SU-DHL-6 (cell line): Measurements from ENCODE around the gene RSU1.

Experiments used
- H2AFZ ChIP-seq: fragments of 200-600 bp; sonication (generic); 2 replicates; pipeline ENCODE4 v1.6.1; 2014; ENCODE audit warnings: low read depth, mild to moderate bottlenecking, moderate library complexity, mixed read lengths, antibody characterized with exemption, low read length; ENCODE audit not compliant: severe bottlenecking
- H3F3A ChIP-seq: fragments of 200-600 bp; shearing (Covaris generic); 2 replicates; pipeline ENCODE4 v1.6.0; 2016; ENCODE audit warnings: antibody characterized with exemption, mild to moderate bottlenecking; ENCODE audit not compliant: insufficient read depth
- H3K27ac ChIP-seq: fragments of 200-600 bp; sonication (generic); 2 replicates; pipeline ENCODE4 v1.5.1; 2016; ENCODE audit warnings: low read depth, mild to moderate bottlenecking, low read length, moderate library complexity, mixed read lengths
- H3K27me3 ChIP-seq: fragments of 200-600 bp; sonication (generic), shearing (Covaris generic); 2 replicates; pipeline ENCODE4 v1.6.0; 2014; ENCODE audit warnings: mild to moderate bottlenecking, low read length
- H3K36me3 ChIP-seq: fragments of 200-600 bp; sonication (generic); 2 replicates; pipeline ENCODE4 v1.6.1; 2014; ENCODE audit warnings: mild to moderate bottlenecking, low read length, mixed read lengths
- H3K4me2 ChIP-seq: fragments of 300-600, 200-600 bp; shearing (Covaris generic), sonication (generic); 2 replicates; pipeline ENCODE4 v1.6.0; 2014; ENCODE audit warnings: low read length, low read depth, mild to moderate bottlenecking; ENCODE audit not compliant: poor library complexity, severe bottlenecking
- H3K4me3 ChIP-seq: fragments of 200-600 bp; sonication (generic); 2 replicates; pipeline ENCODE4 v1.5.1; 2014; ENCODE audit warnings: antibody characterized with exemption, low read length, mild to moderate bottlenecking, mixed read lengths; ENCODE audit not compliant: insufficient read depth, poor library complexity, severe bottlenecking
- H3K79me2 ChIP-seq: fragments of 200-600 bp; sonication (generic); 2 replicates; pipeline ENCODE4 v1.6.1; 2014; ENCODE audit warnings: mild to moderate bottlenecking, low read length, moderate library complexity; ENCODE audit not compliant: insufficient read depth
- H3K9ac ChIP-seq: fragments of 200-600 bp; sonication (generic); 2 replicates; pipeline ENCODE4 v1.7.0; 2014; ENCODE audit warnings: mild to moderate bottlenecking, low read length
- H3K9me2 ChIP-seq: fragments of 200-600 bp; sonication (generic); replicated peaks from 2 replicates; pipeline ENCODE4 v1.6.1; 2014; ENCODE audit warnings: low read length; ENCODE audit not compliant: insufficient read depth
- H3K9me3 ChIP-seq: fragments of 200-600 bp; sonication (generic); 2 replicates; pipeline ENCODE4 v1.6.1; 2014; ENCODE audit warnings: low read length, mixed read lengths; ENCODE audit not compliant: insufficient read depth
- H4K20me1 ChIP-seq: fragments of 200-600 bp; sonication (generic); 2 replicates; pipeline ENCODE4 v1.6.1; 2014; ENCODE audit warnings: low read depth, mild to moderate bottlenecking, antibody characterized with exemption, low read length, moderate library complexity, mixed read lengths
- CTCF ChIP-seq: fragments of 200-600 bp; sonication (generic); IDR thresholded peaks from one replicate; pipeline ENCODE4 v1.5.1; 2017; ENCODE audit warnings: antibody characterized with exemption, mild to moderate bottlenecking, low read length, moderate library complexity; ENCODE audit not compliant: insufficient read depth, poor library complexity, severe bottlenecking
- EZH2phosphoT487 ChIP-seq: fragments of 200-600 bp; sonication (generic), shearing (Covaris generic); conservative IDR thresholded peaks from 2 replicates; pipeline ENCODE4 v1.6.1; 2018; ENCODE audit warnings: mild to moderate bottlenecking, antibody characterized with exemption, low read length, moderate library complexity, mixed read lengths

RSU1 gene

DNA sequence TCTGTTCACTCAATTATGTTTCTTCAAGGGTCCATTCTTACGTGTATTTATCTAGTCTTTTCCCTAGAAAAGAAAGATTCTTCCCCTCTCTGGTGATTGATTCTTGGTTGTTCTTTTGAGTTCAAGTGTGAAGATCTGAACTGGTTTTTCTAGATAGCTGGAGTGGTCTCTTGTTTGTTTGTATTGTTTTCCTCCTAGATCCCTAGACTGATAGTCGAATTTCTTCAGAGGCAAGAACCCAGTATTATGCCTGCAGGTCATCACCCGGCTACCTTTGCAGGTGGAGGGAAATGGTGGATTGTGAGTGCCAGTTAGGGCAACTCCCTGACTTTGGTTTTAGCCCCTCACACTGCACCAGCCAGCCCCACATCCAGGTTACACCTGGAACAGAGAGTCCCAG lies 2.2 kb upstream of the RSU1 start:
- TF ChIP-seq EZH2phosphoT487 = no peak
- TF ChIP-seq CTCF = no peak
- Histone ChIP-seq H3K9ac (no peak overlapping the region), H3K79me2 (peaks cover 25% of the 10 kb centered on the region), H3K27me3 (no peaks in the 10 kb centered on the region), H4K20me1 (no peaks in the 10 kb centered on the region), H3K4me3 (no peak overlapping the region), H3K4me2 (no peak overlapping the region), H2AFZ (peak overlapping the region; percentile 50), H3K9me2 (no peaks in the 10 kb centered on the region), H3K27ac (no peak overlapping the region), H3K9me3 (peaks cover 19% of the 10 kb centered on the region; the same call in 1 of the 2 replicates), H3K36me3 (no peaks in the 10 kb centered on the region), H3F3A (no peaks in the 10 kb centered on the region)

- TF ChIP-seq CTCF (no peak), EZH2phosphoT487 (no peak)
- no peak overlapping the region for H3K9ac ChIP-seq
- H3K9me3 ChIP-seq = peaks cover 19% of the 10 kb centered on the region; the same call in 1 of the 2 replicates
- H3K79me2 ChIP-seq = peaks cover 28% of the 10 kb centered on the region
- H3K4me2 ChIP-seq = no peak overlapping the region
- no peaks in the 10 kb centered on the region for H3K27me3 ChIP-seq
- peak overlapping the region; percentile 50 for H2AFZ ChIP-seq
- no peaks in the 10 kb centered on the region for H3F3A ChIP-seq
- no peak overlapping the region for H3K27ac ChIP-seq
- no peaks in the 10 kb centered on the region for H3K36me3 ChIP-seq
- no peaks in the 10 kb centered on the region for H3K9me2 ChIP-seq
- H3K4me3 ChIP-seq = no peak overlapping the region
- no peaks in the 10 kb centered on the region for H4K20me1 ChIP-seq
Observed at GRCh38 chr10:16819026-16819425, 1.8 kb upstream of the RSU1 start.

GRCh38 chr10:16816830-16817124 lies 447 bp downstream of the RSU1 start:
- no peak for TF ChIP-seq CTCF
- no peak for TF ChIP-seq EZH2phosphoT487
- H4K20me1 ChIP-seq = no peaks in the 10 kb centered on the region
- H3K4me3 ChIP-seq = peak overlapping the region; percentile 67
- H3K36me3 ChIP-seq = no peaks in the 10 kb centered on the region
- H3K9me3 ChIP-seq = peaks cover 4% of the 10 kb centered on the region; the same call in 1 of the 2 replicates
- H3K4me2 ChIP-seq = peak overlapping the region; percentile 94
- H3K27ac ChIP-seq = no peak overlapping the region
- H3K9me2 ChIP-seq = no peaks in the 10 kb centered on the region
- peak overlapping the region; percentile 39 for H2AFZ ChIP-seq
- peaks cover 44% of the 10 kb centered on the region for H3K79me2 ChIP-seq
- H3K9ac ChIP-seq = peak overlapping the region; percentile 72
- no peaks in the 10 kb centered on the region for H3F3A ChIP-seq
- no peaks in the 10 kb centered on the region for H3K27me3 ChIP-seq
